Frontal cortex (tissue), 4 donors: Measurements from ENCODE around the gene TNIP1. TPM values are rescaled to one million over a fixed set of nuclear protein-coding genes. Genes with fewer than 3 reads are reported as not detected.

Experiments used
- DNase-seq, 2 donors: peaks; one replicate each; pipeline ENCODE4 v3.0.0; 2012; ENCODE audit warnings: low spot score in 2 of 2
- FAIRE-seq: peaks from 2 replicates; lab custom pipeline; 2012; peaks lifted over from hg19 to GRCh38; lab: Jason Lieb, UNC
- total RNA-seq: library from RNA; depleted of rRNA; stranded (reverse); fragments of >200 nt; gene quantifications from one replicate; pipeline ENCODE4 v1.2.3, GENCODE V29; 2014
- donor health status: control.
- donor health status: control.
- donor health status: control.

Gene TNIP1
- total RNA-seq, 1 donor from 2014 or later: 15.1 TPM

- no peak for DNase-seq
- FAIRE-seq: no peak
Observed at GRCh38 chr5:151029179-151030055, 51.4 kb downstream of the TNIP1 start.

- FAIRE-seq: no peak
- DNase-seq: no peak
Observed at GRCh38 chr5:151028717-151029116, 52.1 kb downstream of the TNIP1 start.

GRCh38 chr5:151027961-151028479 lies 52.8 kb downstream of the TNIP1 start:
- DNase-seq: no peak
- FAIRE-seq: no peak

- FAIRE-seq (no peak), DNase-seq (no peak)
Observed at GRCh38 chr5:151026679-151027078, 54.2 kb downstream of the TNIP1 start.

- FAIRE-seq (no peak), DNase-seq (no peak)
Observed at GRCh38 chr5:151026088-151026487, 54.7 kb downstream of the TNIP1 start.

- FAIRE-seq: no peak
Observed at GRCh38 chr5:151025250-151025606, 55.6 kb downstream of the TNIP1 start.

GRCh38 chr5:151024440-151025249 lies 56.2 kb downstream of the TNIP1 start:
- no peak for FAIRE-seq
- DNase-seq: no peak

More at GRCh38 chr5:151025250-151025606, 55.6 kb downstream of the TNIP1 start:
- no peak for DNase-seq

- FAIRE-seq (no peak), DNase-seq (no peak)
Observed at GRCh38 chr5:151023651-151024050, 57.2 kb downstream of the TNIP1 start.

GRCh38 chr5:151023047-151023615 lies 57.7 kb downstream of the TNIP1 start:
- DNase-seq: no peak
- FAIRE-seq: no peak

- FAIRE-seq: no peak
Observed at GRCh38 chr5:151022511-151023018, 58.3 kb downstream of the TNIP1 start.

DNA sequence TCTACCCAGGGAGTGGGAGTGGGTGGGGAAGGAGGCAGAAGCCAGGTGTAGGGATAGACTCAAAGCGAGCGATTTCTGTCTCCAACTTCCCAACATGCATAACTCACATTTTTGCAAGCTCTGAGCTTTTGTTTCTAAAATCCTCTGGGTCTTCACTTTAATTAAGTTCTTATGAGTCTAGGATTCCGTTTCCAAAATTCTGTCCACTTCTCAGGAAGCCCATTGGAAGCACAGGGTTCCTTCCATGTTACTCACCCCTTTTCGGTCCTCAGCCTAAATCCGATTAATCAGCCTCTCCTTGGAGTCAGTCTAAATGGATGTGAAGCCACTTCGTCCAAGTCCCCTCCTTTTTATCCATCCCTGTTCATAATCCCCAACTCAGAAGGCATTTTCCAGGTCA lies 59.1 kb downstream of the TNIP1 start:
- no peak for FAIRE-seq
- DNase-seq: no peak

More at GRCh38 chr5:151022511-151023018, 58.3 kb downstream of the TNIP1 start:
- no peak for DNase-seq

DNA sequence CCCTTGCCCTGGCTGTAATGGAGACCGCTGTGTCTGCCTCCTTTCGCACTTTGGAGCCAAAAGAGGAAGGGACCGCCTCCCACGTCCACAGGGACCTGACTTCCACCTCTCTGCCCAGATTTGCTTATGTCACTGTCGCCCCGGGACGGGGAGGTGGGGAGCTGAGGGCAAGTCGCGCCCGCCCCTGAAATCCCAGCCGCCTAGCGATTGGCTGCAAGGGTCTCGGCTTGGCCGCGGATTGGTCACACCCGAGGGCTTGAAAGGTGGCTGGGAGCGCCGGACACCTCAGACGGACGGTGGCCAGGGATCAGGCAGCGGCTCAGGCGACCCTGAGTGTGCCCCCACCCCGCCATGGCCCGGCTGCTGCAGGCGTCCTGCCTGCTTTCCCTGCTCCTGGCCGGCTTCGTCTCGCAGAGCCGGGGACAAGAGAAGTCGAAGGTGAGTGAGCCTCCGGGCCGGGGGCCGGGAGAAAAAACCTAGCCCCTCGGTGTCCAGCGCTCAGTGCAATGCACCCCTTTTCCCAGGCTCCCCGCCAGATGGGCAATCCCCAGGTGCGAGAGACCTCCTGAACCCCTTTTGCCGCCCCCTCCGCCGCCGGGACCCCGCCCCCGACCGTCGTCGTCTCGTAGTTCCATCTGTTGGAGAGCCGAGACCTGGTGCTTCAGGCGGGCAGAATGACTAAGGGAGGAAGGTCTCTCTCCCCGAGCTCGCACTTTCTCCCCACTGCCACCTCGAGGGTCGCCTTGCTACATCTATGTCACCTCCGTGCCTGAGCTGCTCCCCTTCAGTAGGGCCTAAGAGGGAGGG lies 60.3 kb downstream of the TNIP1 start, which contains the start of gene GPX3:
Gene GPX3, plus strand, starts transcription at position 288 of the 807 bp plus-strand sequence. Its CDS starts 64 bp downstream, at position 352.
- no peak for FAIRE-seq
- peak; percentile 42 to 78 for DNase-seq

DNA sequence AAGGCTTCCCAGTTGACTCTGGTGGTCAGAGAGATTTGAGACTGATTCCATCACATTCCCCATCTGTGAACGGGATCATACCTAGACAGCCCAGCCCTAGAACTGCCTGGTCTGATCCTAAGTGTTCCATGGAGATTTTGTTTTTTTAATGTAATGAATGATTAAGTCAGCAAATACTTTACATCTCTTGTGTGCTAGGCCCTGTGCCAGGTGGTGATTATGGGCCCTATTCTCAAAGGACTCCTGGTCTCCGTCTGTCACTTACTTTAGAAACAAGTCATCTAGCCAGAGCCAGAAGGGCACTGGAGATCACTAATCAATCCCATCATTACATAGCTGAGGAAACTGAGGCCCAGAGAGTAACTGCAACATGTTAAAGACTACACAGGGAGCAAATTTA lies 61.5 kb downstream of the TNIP1 start:
- FAIRE-seq (no peak), DNase-seq (no peak)

DNA sequence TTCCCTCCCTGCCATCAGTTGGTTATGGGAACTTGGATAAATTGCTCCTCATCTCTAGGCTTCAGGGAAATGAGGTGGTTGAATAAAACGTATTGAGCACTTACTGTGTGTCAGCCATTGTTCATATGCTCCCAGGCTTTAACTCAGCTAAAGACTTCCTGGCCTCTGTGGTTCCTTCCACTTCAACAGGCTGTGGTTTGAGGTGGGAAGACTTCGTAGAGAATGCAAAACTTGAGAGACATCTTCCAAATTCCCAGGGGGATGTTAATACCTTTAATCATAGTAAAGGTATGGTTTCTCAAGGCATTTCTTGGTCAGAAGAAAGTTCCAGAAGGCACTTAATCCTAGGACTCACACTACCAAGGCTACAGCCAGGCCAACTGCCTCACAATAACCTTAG lies 62.0 kb downstream of the TNIP1 start:
- DNase-seq (no peak), FAIRE-seq (no peak)

- FAIRE-seq: no peak
- DNase-seq: no peak
Observed at GRCh38 chr5:151017897-151018296, 62.9 kb downstream of the TNIP1 start.

DNA sequence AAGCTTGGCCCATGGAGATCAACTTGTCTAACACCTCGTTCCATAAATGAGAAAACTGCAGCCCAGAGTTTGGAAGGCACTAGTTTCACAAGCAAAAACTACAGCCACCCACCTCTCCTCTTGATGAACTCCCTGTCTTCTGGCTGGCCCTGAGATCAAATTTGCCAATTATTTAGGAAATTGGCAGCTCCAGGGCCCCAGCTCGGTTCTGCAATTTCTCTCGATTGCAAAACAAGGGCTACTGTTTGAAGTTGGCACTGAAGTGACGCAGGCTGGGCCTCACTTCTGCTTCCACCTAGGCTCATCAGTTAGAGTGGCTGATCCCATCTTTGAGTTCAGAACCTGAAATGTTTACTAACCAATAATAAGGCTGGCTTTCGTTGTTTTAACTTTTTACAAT lies 64.1 kb downstream of the TNIP1 start:
- no peak for DNase-seq
- no peak for FAIRE-seq

DNA sequence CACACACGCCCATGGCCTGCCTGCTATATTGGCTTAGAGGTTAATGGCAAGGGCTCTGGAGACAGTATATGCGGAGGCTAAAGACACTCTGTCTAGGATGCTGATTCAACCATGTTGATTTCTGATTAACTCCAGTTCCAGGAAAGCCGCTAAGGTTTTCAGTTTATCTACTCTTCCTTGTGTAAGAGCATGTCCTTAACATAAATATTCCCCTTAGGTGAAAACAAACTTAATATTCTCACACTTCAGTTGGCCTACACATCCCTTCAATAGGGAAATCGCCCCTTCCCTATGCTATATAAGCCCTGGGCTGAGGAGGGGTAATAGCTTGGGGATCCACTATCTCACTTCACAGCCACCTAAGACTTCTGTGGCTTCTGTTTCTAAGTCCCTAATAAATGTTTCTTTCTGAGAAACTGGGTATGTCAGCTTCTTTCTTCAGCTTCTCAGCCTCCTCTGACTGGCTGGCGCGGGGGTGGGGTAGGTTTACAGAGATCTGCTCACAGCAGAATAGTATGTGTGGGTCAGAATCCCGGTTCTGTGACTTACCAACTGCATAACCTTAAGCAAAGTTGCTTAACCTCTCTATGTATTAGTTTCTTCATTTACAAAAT lies 64.8 kb downstream of the TNIP1 start:
- DNase-seq (no peak), FAIRE-seq (no peak)

DNA sequence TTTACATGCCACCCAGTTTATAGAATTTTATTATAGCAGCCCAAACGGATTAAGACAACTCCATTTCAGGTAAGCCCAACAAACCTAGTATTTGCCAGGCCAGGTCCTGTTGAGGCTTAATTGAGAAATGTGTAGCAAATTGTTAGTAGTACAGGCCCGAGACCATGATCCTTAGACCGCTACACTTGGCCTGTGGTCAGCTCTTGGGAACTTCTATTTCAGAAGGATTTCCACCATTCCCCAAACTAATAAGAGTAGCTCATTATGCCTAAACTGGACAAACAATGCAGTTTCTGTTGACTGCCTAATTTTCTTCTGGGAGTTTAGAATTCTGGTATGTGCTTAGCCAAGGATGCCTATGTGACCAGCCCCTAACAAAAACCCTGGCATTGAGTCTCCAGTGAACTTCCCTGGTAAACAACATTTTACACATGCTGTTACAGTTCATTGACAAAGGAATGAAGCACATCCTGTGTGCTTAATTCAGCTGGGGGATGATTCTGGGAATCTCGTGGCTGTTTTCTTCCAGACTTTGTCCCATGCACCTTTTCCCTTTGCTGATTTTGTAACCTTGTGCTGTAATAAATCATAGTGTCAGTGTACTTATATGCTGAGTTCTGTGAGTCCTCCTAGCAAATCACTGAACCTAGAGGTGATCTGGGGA lies 66.0 kb downstream of the TNIP1 start:
- no peak for FAIRE-seq
- DNase-seq: no peak
